ENCODE data around the gene CNNM3. TPM values are rescaled to one million over a fixed set of nuclear protein-coding genes. Genes with fewer than 3 reads are reported as not detected.

The CNNM3 gene
- total RNA-seq, 2 experiments from 2014 or later, result 13.5 to 18.6 TPM

GRCh38 chr2:96830044-96830562, 14.0 kb downstream of the CNNM3 start:
- no peaks in the 10 kb centered on the region for H4K20me1 ChIP-seq (ENCODE audit: insufficient read depth, low read length)
- no peak overlapping the region for H2AFZ ChIP-seq (ENCODE audit: low read length)
- no peak overlapping the region for H3K27ac ChIP-seq (ENCODE audit: low read depth, low read length, poor library complexity, severe bottlenecking)
- H3K4me1 ChIP-seq (ENCODE audit: insufficient read depth, low read length, poor library complexity, severe bottlenecking), result peaks cover 11% of the 10 kb centered on the region
- BruUV-seq (replicated peaks), result no TSS peak
- no peaks in the 10 kb centered on the region for H3K9me3 ChIP-seq (ENCODE audit: low read length)
- POLR2A ChIA-PET, result no interaction called here
- CTCF ChIA-PET (ENCODE audit: unreplicated experiment), result no interaction called here
- TF ChIP-seq EZH2phosphoT487 (IDR thresholded peaks at IDR 0.05; ENCODE audit: borderline replicate concordance, low read depth, low read length), result no peak
- no peak for TF ChIP-seq CTCF (conservative IDR thresholded peaks at IDR 0.05; ENCODE audit: low read length)
- no peak overlapping the region for H3K4me2 ChIP-seq (ENCODE audit: low read length)
- intact Hi-C loops (cut with micrococcal nuclease; ENCODE audit: unreplicated experiment), result no loop called here
- H3K36me3 ChIP-seq (ENCODE audit: insufficient read depth, low read length), result peaks cover 86% of the 10 kb centered on the region
- H3K4me3 ChIP-seq (ENCODE audit: low read depth, low read length, poor library complexity, severe bottlenecking), result no peak overlapping the region
- no peak for DNase-seq (ENCODE audit: low spot score)
- H3K79me2 ChIP-seq (ENCODE audit: insufficient read depth, low read depth, low read length), result no peaks in the 10 kb centered on the region
- no peaks in the 10 kb centered on the region for H3K9me2 ChIP-seq (ENCODE audit: insufficient read depth, low read length)

GRCh38 chr2:96831679-96832078, 15.6 kb downstream of the CNNM3 start:
- no peak overlapping the region for H3K4me3 ChIP-seq (ENCODE audit: low read depth, low read length, poor library complexity, severe bottlenecking)
- intact Hi-C loops (cut with micrococcal nuclease; ENCODE audit: unreplicated experiment), result no loop called here
- H3K79me2 ChIP-seq (ENCODE audit: insufficient read depth, low read depth, low read length), result no peaks in the 10 kb centered on the region
- no peak overlapping the region for H3K27ac ChIP-seq (ENCODE audit: low read depth, low read length, poor library complexity, severe bottlenecking)
- ChIA-PET POLR2A (no interaction called here), CTCF (ENCODE audit: unreplicated experiment) (no interaction called here)
- H2AFZ ChIP-seq (ENCODE audit: low read length), result no peak overlapping the region
- DNase-seq (ENCODE audit: low spot score), result no peak
- no peaks in the 10 kb centered on the region for H3K9me2 ChIP-seq (ENCODE audit: insufficient read depth, low read length)
- H3K36me3 ChIP-seq (ENCODE audit: insufficient read depth, low read length), result peaks cover 86% of the 10 kb centered on the region
- BruUV-seq (replicated peaks), result no TSS peak
- peaks cover 11% of the 10 kb centered on the region for H3K4me1 ChIP-seq (ENCODE audit: insufficient read depth, low read length, poor library complexity, severe bottlenecking)
- TF ChIP-seq CTCF (conservative IDR thresholded peaks at IDR 0.05; ENCODE audit: low read length) (no peak), EZH2phosphoT487 (IDR thresholded peaks at IDR 0.05; ENCODE audit: borderline replicate concordance, low read depth, low read length) (no peak)
- no peak overlapping the region for H3K4me2 ChIP-seq (ENCODE audit: low read length)
- H3K9me3 ChIP-seq (ENCODE audit: low read length), result no peaks in the 10 kb centered on the region
- no peaks in the 10 kb centered on the region for H4K20me1 ChIP-seq (ENCODE audit: insufficient read depth, low read length)

GRCh38 chr2:96832408-96832753, 16.3 kb downstream of the CNNM3 start:
- peaks cover 11% of the 10 kb centered on the region for H3K4me1 ChIP-seq (ENCODE audit: insufficient read depth, low read length, poor library complexity, severe bottlenecking)
- H3K36me3 ChIP-seq (ENCODE audit: insufficient read depth, low read length), result peaks cover 87% of the 10 kb centered on the region
- no peaks in the 10 kb centered on the region for H3K79me2 ChIP-seq (ENCODE audit: insufficient read depth, low read depth, low read length)
- H4K20me1 ChIP-seq (ENCODE audit: insufficient read depth, low read length), result no peaks in the 10 kb centered on the region
- no TSS peak for BruUV-seq (replicated peaks)
- H2AFZ ChIP-seq (ENCODE audit: low read length), result no peak overlapping the region
- no peaks in the 10 kb centered on the region for H3K9me3 ChIP-seq (ENCODE audit: low read length)
- no peak overlapping the region for H3K27ac ChIP-seq (ENCODE audit: low read depth, low read length, poor library complexity, severe bottlenecking)
- intact Hi-C loops (cut with micrococcal nuclease; ENCODE audit: unreplicated experiment), result no loop called here
- H3K4me2 ChIP-seq (ENCODE audit: low read length), result no peak overlapping the region
- POLR2A ChIA-PET, result no interaction called here
- no peak for DNase-seq (ENCODE audit: low spot score)
- H3K9me2 ChIP-seq (ENCODE audit: insufficient read depth, low read length), result no peaks in the 10 kb centered on the region
- H3K4me3 ChIP-seq (ENCODE audit: low read depth, low read length, poor library complexity, severe bottlenecking), result no peak overlapping the region
- CTCF ChIA-PET (ENCODE audit: unreplicated experiment), result no interaction called here
- TF ChIP-seq EZH2phosphoT487 (IDR thresholded peaks at IDR 0.05; ENCODE audit: borderline replicate concordance, low read depth, low read length) (no peak), CTCF (conservative IDR thresholded peaks at IDR 0.05; ENCODE audit: low read length) (no peak)
